NCI-H460 (cell line): ENCODE data around the gene STARD3NL. TPM values are rescaled to one million over a fixed set of nuclear protein-coding genes. Genes with fewer than 3 reads are reported as not detected.
A peak's percentile ranks its signal among the peaks of the same experiment; 100 is the strongest.
"Not testable (repeated sequence)": the region's sequence is repeated elsewhere in the genome, so short reads cannot be mapped to it uniquely, and the experiment has no call there.

Source experiments
- DNase-seq: peaks from one replicate; pipeline ENCODE4 v3.0.0-alpha.2; 2016; ENCODE audit warnings: low read depth; ENCODE audit errors: extremely low read depth
- polyA plus RNA-seq: library from polyadenylated mRNA; depleted of rRNA; stranded (reverse); fragments of >200 nt; gene quantifications from 2 replicates; pipeline ENCODE4 v1.2.3, GENCODE V29; 2014; cell fraction: nucleus; rRNA removed
- total RNA-seq: library from RNA; depleted of rRNA; stranded (reverse); fragments of >200 nt; shearing (Covaris generic); gene quantifications from 2 replicates; pipeline ENCODE4 v1.2.3, GENCODE V29; 2014; rRNA removed

Gene STARD3NL
- total RNA-seq, result 75.0 and 78.7 TPM in 2 replicates
- polyA plus RNA-seq, result 61.1 and 74.2 TPM in 2 replicates

- peak; percentile 100 for DNase-seq
Measured at GRCh38 chr7:38178004-38178694, at the start of gene STARD3NL. Gene STARD3NL, plus strand, starts transcription at chr7:38178245. Its CDS starts 29,260 bp downstream, at chr7:38207505.

GRCh38 chr7:38129162-38129561, 48.9 kb upstream of the STARD3NL start:
- no peak for DNase-seq

GRCh38 chr7:38129579-38129978, 48.5 kb upstream of the STARD3NL start:
- no peak for DNase-seq

- DNase-seq, result no peak
Measured at GRCh38 chr7:38138171-38138570, 39.9 kb upstream of the STARD3NL start.

GRCh38 chr7:38141187-38141586, 36.9 kb upstream of the STARD3NL start:
- DNase-seq, result no peak

GRCh38 chr7:38142736-38143135, 35.3 kb upstream of the STARD3NL start:
- no peak for DNase-seq

- no peak for DNase-seq
Measured at GRCh38 chr7:38147005-38147404, 31.0 kb upstream of the STARD3NL start.

- no peak for DNase-seq
Measured at GRCh38 chr7:38151556-38151955, 26.5 kb upstream of the STARD3NL start.

GRCh38 chr7:38153515-38153914, 24.5 kb upstream of the STARD3NL start:
- no peak for DNase-seq

- no peak for DNase-seq
Measured at GRCh38 chr7:38154278-38154677, 23.8 kb upstream of the STARD3NL start.

GRCh38 chr7:38160003-38160571, 18.0 kb upstream of the STARD3NL start:
- no peak for DNase-seq

- no peak for DNase-seq
Measured at GRCh38 chr7:38162036-38162435, 16.0 kb upstream of the STARD3NL start.

- no peak for DNase-seq
Measured at GRCh38 chr7:38163671-38164070, 14.4 kb upstream of the STARD3NL start.

GRCh38 chr7:38168890-38169570, 9.0 kb upstream of the STARD3NL start:
- DNase-seq, result no peak

GRCh38 chr7:38169847-38170246, 8.2 kb upstream of the STARD3NL start:
- DNase-seq, result no peak

GRCh38 chr7:38171623-38172391, 6.2 kb upstream of the STARD3NL start:
- DNase-seq, result no peak

GRCh38 chr7:38175547-38175946, 2.5 kb upstream of the STARD3NL start:
- not testable (repeated sequence) for DNase-seq

- DNase-seq, result no peak
Measured at GRCh38 chr7:38177621-38178003, 433 bp upstream of the STARD3NL start.

GRCh38 chr7:38178695-38179344, 775 bp downstream of the STARD3NL start:
- peak; percentile 13 for DNase-seq

GRCh38 chr7:38179776-38180226, 1.8 kb downstream of the STARD3NL start:
- DNase-seq, result no peak
